ENCODE measurements around the gene CHKA.

The CHKA gene

GRCh38 chr11:68106165-68106940 lies 14.8 kb downstream of the CHKA start:
- peaks cover 36% of the 10 kb centered on the region for H3K4me1 ChIP-seq (ENCODE audit: low read depth, poor library complexity, severe bottlenecking)
- peaks cover 61% of the 10 kb centered on the region for H3K79me2 ChIP-seq (ENCODE audit: insufficient read depth, low read depth)
- H3K27me3 ChIP-seq (ENCODE audit: insufficient read depth, low read depth): no peaks in the 10 kb centered on the region
- H3K4me3 ChIP-seq (IDR thresholded peaks at IDR 0.05; ENCODE audit: insufficient read depth, low read depth, low read length): no peak overlapping the region
- H2AFZ ChIP-seq (ENCODE audit: low read depth): no peak overlapping the region
- no peaks in the 10 kb centered on the region for H3K36me3 ChIP-seq (ENCODE audit: insufficient read depth)
- no peak overlapping the region for H3K9ac ChIP-seq
- H3K27ac ChIP-seq: peak overlapping the region; percentile 32; the same call in 1 of the 2 replicates
- no peak for TF ChIP-seq CTCF (conservative IDR thresholded peaks at IDR 0.05; ENCODE audit: low read depth, low read length)
- H4K20me1 ChIP-seq (ENCODE audit: insufficient read depth): no peaks in the 10 kb centered on the region
- H3K4me2 ChIP-seq: peak overlapping the region; percentile 19; the same call in 1 of the 2 replicates

GRCh38 chr11:68099474-68100405 lies 21.4 kb downstream of the CHKA start:
- H3K4me2 ChIP-seq: peak overlapping the region; percentile 57
- peak overlapping the region; percentile 51; the same call in 1 of the 2 replicates for H3K9ac ChIP-seq
- H3K79me2 ChIP-seq (ENCODE audit: insufficient read depth, low read depth): peaks cover 51% of the 10 kb centered on the region

GRCh38 chr11:68099057-68099456 lies 22.1 kb downstream of the CHKA start:
- H3K79me2 ChIP-seq (ENCODE audit: insufficient read depth, low read depth): peaks cover 48% of the 10 kb centered on the region
- peaks cover 47% of the 10 kb centered on the region for H3K4me1 ChIP-seq (ENCODE audit: low read depth, poor library complexity, severe bottlenecking)
- H3K27ac ChIP-seq: peak overlapping the region; percentile 75
- TF ChIP-seq CTCF (conservative IDR thresholded peaks at IDR 0.05; ENCODE audit: low read depth, low read length): no peak
- H3K4me2 ChIP-seq: peak overlapping the region; percentile 57
- H3K27me3 ChIP-seq (ENCODE audit: insufficient read depth, low read depth): no peaks in the 10 kb centered on the region
- no peaks in the 10 kb centered on the region for H3K36me3 ChIP-seq (ENCODE audit: insufficient read depth)
- 0 out of 2 replicates have a peak overlapping the region, but pooled peaks have one; percentile 7 for H2AFZ ChIP-seq (ENCODE audit: low read depth)
- no peak overlapping the region for H3K4me3 ChIP-seq (IDR thresholded peaks at IDR 0.05; ENCODE audit: insufficient read depth, low read depth, low read length)
- H3K9ac ChIP-seq: peak overlapping the region; percentile 51; the same call in 1 of the 2 replicates
- H4K20me1 ChIP-seq (ENCODE audit: insufficient read depth): no peaks in the 10 kb centered on the region

More at GRCh38 chr11:68099474-68100405, 21.4 kb downstream of the CHKA start:
- Histone ChIP-seq H3K36me3 (ENCODE audit: insufficient read depth) (no peaks in the 10 kb centered on the region), H3K4me1 (ENCODE audit: low read depth, poor library complexity, severe bottlenecking) (peaks cover 47% of the 10 kb centered on the region), H3K4me3 (IDR thresholded peaks at IDR 0.05; ENCODE audit: insufficient read depth, low read depth, low read length) (no peak overlapping the region), H3K27me3 (ENCODE audit: insufficient read depth, low read depth) (no peaks in the 10 kb centered on the region), H2AFZ (ENCODE audit: low read depth) (peak overlapping the region; percentile 7; the same call in 1 of the 2 replicates), H3K27ac (peak overlapping the region; percentile 75), H4K20me1 (ENCODE audit: insufficient read depth) (no peaks in the 10 kb centered on the region)
- no peak for TF ChIP-seq CTCF (conservative IDR thresholded peaks at IDR 0.05; ENCODE audit: low read depth, low read length)

- no peaks in the 10 kb centered on the region for H3K27me3 ChIP-seq (ENCODE audit: insufficient read depth, low read depth)
- H3K4me1 ChIP-seq (ENCODE audit: low read depth, poor library complexity, severe bottlenecking): peaks cover 43% of the 10 kb centered on the region
- no peak overlapping the region for H3K4me2 ChIP-seq
- no peak overlapping the region for H3K4me3 ChIP-seq (IDR thresholded peaks at IDR 0.05; ENCODE audit: insufficient read depth, low read depth, low read length)
- H3K36me3 ChIP-seq (ENCODE audit: insufficient read depth): no peaks in the 10 kb centered on the region
- H3K9ac ChIP-seq: no peak overlapping the region
- TF ChIP-seq CTCF (conservative IDR thresholded peaks at IDR 0.05; ENCODE audit: low read depth, low read length): no peak
- H3K27ac ChIP-seq: no peak overlapping the region
- peaks cover 30% of the 10 kb centered on the region; the same call in 1 of the 2 replicates for H3K79me2 ChIP-seq (ENCODE audit: insufficient read depth, low read depth)
- H4K20me1 ChIP-seq (ENCODE audit: insufficient read depth): no peaks in the 10 kb centered on the region
- no peak overlapping the region for H2AFZ ChIP-seq (ENCODE audit: low read depth)
Measured at GRCh38 chr11:68096962-68097361, 24.2 kb downstream of the CHKA start.
